CD4-positive, alpha-beta T cell treated with Interleukin-21 for 1 hour (primary cell): ENCODE measurements around the gene BMP8A.
"Not testable (repeated sequence)": the region's sequence is repeated elsewhere in the genome, so short reads cannot be mapped to it uniquely, and the experiment has no call there.

ENCODE experiments used
- DNase-seq: peaks from one replicate; pipeline ENCODE4 v3.0.0-alpha.2; 2020

BMP8A gene

GRCh38 chr1:39508266-39508665, 16.8 kb downstream of the BMP8A start:
- DNase-seq: no peak

- no peak for DNase-seq
These were observed 17.4 kb downstream of the BMP8A start for GRCh38 chr1:39508857-39509305.

GRCh38 chr1:39509360-39510009, 18.0 kb downstream of the BMP8A start:
- DNase-seq: peak; percentile 26

GRCh38 chr1:39510570-39511186, 19.2 kb downstream of the BMP8A start:
- not testable (repeated sequence) for DNase-seq

GRCh38 chr1:39511477-39511876, 20.0 kb downstream of the BMP8A start:
- not testable (repeated sequence) for DNase-seq

- not testable (repeated sequence) for DNase-seq
These were observed 20.9 kb downstream of the BMP8A start for GRCh38 chr1:39512234-39512847.

GRCh38 chr1:39514710-39515124, 23.3 kb downstream of the BMP8A start:
- DNase-seq: not testable (repeated sequence)

GRCh38 chr1:39515131-39516086, 24.0 kb downstream of the BMP8A start:
- DNase-seq: not testable (repeated sequence)

- not testable (repeated sequence) for DNase-seq
These were observed 25.4 kb downstream of the BMP8A start for GRCh38 chr1:39516841-39517240.

GRCh38 chr1:39517936-39518335, 26.5 kb downstream of the BMP8A start:
- DNase-seq: not testable (repeated sequence)

GRCh38 chr1:39519376-39519775, 27.9 kb downstream of the BMP8A start:
- DNase-seq: not testable (repeated sequence)

GRCh38 chr1:39522221-39522620, 30.8 kb downstream of the BMP8A start:
- not testable (repeated sequence) for DNase-seq

- DNase-seq: no peak
These were observed 31.5 kb downstream of the BMP8A start for GRCh38 chr1:39522661-39523567.

- no peak for DNase-seq
These were observed 32.7 kb downstream of the BMP8A start for GRCh38 chr1:39524171-39524570.

- DNase-seq: no peak
These were observed 33.3 kb downstream of the BMP8A start for GRCh38 chr1:39524591-39525365.

GRCh38 chr1:39525366-39526165, 34.1 kb downstream of the BMP8A start:
- DNase-seq: peak; percentile 57

GRCh38 chr1:39526466-39527189, 35.2 kb downstream of the BMP8A start:
- DNase-seq: no peak

GRCh38 chr1:39527190-39527579, 35.7 kb downstream of the BMP8A start:
- not testable (repeated sequence) for DNase-seq

GRCh38 chr1:39528082-39528481, 36.6 kb downstream of the BMP8A start:
- DNase-seq: no peak
